ENCODE measurements around the gene TXNRD3.

GRCh38 chr3:126679318-126679751 lies 24.4 kb upstream of the TXNRD3 start:
- TF ChIP-seq CTCF (IDR thresholded peaks at IDR 0.05): peak; percentile 95
- TF ChIP-seq, protein P1, sequence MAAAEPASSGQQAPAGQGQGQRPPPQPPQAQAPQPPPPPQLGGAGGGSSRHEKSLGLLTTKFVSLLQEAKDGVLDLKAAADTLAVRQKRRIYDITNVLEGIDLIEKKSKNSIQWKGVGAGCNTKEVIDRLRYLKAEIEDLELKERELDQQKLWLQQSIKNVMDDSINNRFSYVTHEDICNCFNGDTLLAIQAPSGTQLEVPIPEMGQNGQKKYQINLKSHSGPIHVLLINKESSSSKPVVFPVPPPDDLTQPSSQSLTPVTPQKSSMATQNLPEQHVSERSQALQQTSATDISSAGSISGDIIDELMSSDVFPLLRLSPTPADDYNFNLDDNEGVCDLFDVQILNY (CRISPR knock-in tag; IDR thresholded peaks at IDR 0.05): no peak
- no peak for TF ChIP-seq ELF4 (CRISPR knock-in tag; IDR thresholded peaks at IDR 0.05; ENCODE audit: low read depth)
- no peak for TF ChIP-seq MYBL2 (CRISPR knock-in tag; IDR thresholded peaks at IDR 0.05)
- no peak for TF ChIP-seq ZBTB43 (CRISPR knock-in tag; IDR thresholded peaks at IDR 0.05)
- TF ChIP-seq NR2C2 (CRISPR knock-in tag; IDR thresholded peaks at IDR 0.05): no peak
- no peak for TF ChIP-seq CREB1 (CRISPR knock-in tag; IDR thresholded peaks at IDR 0.05)
- no peak for TF ChIP-seq IRF2 (CRISPR knock-in tag; IDR thresholded peaks at IDR 0.05; ENCODE audit: borderline replicate concordance, low read depth)
- no peak for TF ChIP-seq ZNF532 (CRISPR knock-in tag; IDR thresholded peaks at IDR 0.05; ENCODE audit: borderline replicate concordance)
- TF ChIP-seq, protein P2, sequence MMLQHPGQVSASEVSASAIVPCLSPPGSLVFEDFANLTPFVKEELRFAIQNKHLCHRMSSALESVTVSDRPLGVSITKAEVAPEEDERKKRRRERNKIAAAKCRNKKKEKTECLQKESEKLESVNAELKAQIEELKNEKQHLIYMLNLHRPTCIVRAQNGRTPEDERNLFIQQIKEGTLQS (CRISPR knock-in tag; conservative IDR thresholded peaks at IDR 0.05): no peak
- no peak for TF ChIP-seq ESRRA (CRISPR knock-in tag; IDR thresholded peaks at IDR 0.05; ENCODE audit: borderline replicate concordance)
- TF ChIP-seq ZNF232 (CRISPR knock-in tag; IDR thresholded peaks at IDR 0.05): no peak
- peak; percentile 82 for TF ChIP-seq USF2 (CRISPR knock-in tag; IDR thresholded peaks at IDR 0.05)
- TF ChIP-seq, protein P3, sequence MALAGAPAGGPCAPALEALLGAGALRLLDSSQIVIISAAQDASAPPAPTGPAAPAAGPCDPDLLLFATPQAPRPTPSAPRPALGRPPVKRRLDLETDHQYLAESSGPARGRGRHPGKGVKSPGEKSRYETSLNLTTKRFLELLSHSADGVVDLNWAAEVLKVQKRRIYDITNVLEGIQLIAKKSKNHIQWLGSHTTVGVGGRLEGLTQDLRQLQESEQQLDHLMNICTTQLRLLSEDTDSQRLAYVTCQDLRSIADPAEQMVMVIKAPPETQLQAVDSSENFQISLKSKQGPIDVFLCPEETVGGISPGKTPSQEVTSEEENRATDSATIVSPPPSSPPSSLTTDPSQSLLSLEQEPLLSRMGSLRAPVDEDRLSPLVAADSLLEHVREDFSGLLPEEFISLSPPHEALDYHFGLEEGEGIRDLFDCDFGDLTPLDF (CRISPR knock-in tag; IDR thresholded peaks at IDR 0.05): no peak

All from WTC11 (cell line).